Activated CD4-positive, alpha-beta T cell treated with anti-CD3 and anti-CD28 coated beads, Interleukin-2, amount 50 U/mL, for 48 hours (primary cell): Measurements from ENCODE around the gene AFAP1L2.

ENCODE experiments used
- DNase-seq, 2 experiments: peaks; one replicate each; pipeline ENCODE4 v3.0.0-alpha.2; 2020

Gene AFAP1L2

DNA sequence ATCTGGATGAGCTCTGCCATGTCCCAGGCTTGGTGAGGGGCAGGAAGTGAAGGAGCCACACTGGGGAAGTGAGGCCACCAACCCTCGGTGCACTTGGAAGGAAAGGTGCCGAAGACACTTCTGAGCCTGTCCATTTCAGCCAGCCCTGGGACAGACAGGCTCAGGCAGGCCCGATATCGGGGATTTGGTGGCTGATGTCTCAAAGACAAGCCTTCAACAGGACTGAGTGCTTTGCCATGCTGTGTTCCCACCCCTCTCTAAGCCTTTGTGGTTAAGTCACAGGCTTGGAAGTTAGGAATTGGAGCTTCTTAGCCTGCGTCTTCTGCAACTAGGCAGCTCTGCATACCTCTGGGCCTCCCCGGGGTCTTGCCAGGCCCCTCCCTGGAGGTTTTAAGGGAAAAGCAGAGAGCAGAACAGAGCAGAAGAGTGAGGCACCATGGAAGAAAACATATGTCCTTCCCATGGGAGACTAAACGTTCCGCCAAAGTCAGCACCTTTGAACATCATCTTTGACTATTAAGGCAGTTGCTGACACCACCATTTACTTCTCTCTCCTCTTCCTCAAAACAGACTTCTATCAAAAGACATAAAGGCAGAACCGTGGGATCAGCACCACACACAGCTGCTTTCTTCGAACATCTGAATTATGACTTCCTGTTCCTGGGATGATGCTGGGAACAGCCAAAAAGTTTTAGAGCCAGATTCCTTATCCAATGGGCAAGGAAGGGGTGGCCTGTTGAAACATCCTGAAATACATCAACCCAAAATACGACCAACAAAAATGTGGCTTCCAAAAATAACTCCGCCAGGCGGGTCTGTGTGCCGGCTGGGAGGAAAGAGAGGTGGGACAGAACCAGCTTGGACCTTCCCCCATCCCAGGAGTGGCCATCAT, 71.8 kb downstream of the AFAP1L2 start:
- no peak for DNase-seq

- no peak for DNase-seq
Measured at GRCh38 chr10:114329634-114330365, 74.5 kb downstream of the AFAP1L2 start.

GRCh38 chr10:114328874-114329273, 75.4 kb downstream of the AFAP1L2 start:
- DNase-seq: no peak

DNA sequence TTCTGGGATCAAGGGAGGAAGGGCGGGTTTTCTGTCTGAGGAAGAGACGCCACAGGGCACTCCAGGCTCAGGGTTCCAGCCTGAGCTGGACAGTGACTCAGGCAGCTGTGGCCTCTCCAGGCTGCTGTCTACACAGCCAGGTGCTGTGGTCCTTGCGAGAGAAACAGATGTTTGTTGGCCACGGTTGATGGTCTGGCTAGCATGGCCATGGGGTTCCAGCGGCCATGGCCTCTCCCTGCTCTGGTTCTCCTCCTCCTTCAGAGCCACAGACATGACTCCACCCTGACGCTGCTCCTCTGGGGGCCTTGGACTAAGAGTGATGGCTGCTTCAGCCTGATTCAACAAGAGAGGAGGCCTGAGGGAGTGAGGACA, 75.9 kb downstream of the AFAP1L2 start:
- DNase-seq: no peak

DNA sequence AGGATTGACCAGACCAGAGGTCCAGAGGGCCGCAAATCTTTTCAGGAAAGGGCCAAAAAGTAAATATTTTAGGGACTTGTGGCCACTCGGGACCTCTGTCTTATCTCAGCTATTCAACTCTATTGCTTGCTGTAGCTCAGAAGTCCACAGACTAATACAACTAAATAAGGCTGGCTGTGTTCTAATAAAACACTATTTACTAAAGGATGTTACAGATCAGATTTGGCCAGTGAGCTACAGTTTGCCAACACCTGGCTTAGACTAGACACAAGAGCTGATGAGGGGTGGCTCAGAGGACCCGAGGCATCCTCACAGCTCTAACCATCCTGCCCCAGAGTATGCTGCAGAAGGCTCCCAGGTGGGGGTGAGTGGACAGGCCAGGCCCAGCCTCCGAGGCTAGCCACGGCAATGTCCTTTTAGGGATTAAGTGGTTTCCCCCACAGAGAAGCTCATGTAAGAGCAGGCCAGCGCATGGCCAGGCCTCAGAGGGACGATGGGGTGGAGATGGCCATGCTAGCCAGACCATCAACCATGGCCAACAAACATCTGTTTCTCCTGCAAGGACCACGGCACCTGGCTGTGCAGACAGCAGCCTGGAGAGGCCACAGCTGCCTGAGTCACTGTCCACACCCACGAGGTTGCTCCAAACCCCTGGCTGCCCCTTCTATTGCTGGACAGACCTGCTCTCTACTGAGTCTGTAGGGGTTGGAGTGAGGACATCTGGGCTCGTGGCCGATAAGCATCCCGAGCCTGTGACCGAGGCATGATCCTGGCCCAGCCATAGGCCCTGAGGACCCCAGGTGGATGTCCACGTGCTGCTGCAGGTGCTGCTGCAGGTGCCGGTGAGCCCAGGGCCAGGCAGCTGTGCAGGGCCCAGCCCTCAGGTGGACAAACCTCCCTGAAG, 76.5 kb downstream of the AFAP1L2 start:
- no peak for DNase-seq

DNA sequence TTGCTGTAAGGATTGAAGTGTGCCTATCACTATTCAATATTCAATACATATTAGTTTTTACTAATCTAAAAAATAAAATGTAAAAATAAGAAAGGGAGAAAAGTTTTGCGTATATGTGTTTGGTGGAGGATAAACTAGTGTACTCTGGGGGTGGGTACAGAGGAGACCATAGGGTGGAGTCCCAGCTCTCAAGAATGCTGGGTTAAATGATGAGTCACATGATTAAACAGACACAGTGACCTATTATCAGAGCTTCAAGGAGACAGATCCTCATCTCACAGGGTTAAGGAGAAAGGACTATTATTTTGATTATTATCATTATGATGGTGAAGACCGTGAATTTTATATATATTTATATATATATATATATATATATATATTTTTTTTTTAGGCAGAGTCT, 77.5 kb downstream of the AFAP1L2 start:
- no peak for DNase-seq

- no peak for DNase-seq
Measured at GRCh38 chr10:114323023-114323422, 81.3 kb downstream of the AFAP1L2 start.

- no peak for DNase-seq
Measured at GRCh38 chr10:114322344-114322743, 82.0 kb downstream of the AFAP1L2 start.

DNA sequence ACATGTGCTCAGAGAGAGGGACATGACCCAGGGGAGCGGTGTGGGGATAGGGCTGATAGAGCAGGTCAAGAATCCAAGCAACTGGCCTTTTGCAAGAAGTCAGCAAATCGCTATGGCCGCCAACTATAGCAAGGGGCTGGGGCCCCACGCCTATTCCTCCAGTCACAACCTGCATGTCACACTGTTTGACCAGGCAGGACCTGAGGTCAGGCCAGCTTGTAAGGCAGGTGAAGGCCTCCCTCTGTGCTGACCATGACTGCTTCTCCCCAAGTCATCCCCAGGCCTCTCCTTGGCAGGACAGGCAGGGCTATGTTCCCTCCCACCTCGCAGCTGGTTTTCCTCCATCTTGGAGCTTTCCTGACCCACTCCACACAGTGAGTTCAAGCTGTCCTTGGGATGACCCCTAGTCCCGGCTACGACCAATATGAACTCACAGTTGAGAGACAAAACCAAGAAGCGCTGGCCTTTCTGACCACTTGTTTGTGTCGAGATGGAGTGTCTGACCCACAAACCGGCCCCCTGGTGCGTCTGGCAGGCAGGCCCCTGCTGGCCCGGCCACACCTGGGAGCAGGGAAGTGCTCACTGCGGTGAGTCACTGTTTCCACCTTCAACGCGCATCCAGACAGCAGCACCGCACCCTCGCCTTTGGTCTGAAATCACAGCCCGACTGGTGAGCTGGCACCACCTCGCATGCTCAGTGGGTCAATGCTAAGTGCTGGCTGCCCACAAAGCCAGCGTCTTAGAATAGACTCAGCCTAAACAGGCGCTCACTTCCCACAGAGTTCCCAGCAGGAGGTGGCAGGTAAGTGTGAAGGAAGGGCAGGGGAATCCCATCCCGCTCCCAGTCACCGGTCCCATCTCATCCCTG, 83.8 kb downstream of the AFAP1L2 start:
- DNase-seq: no peak

DNA sequence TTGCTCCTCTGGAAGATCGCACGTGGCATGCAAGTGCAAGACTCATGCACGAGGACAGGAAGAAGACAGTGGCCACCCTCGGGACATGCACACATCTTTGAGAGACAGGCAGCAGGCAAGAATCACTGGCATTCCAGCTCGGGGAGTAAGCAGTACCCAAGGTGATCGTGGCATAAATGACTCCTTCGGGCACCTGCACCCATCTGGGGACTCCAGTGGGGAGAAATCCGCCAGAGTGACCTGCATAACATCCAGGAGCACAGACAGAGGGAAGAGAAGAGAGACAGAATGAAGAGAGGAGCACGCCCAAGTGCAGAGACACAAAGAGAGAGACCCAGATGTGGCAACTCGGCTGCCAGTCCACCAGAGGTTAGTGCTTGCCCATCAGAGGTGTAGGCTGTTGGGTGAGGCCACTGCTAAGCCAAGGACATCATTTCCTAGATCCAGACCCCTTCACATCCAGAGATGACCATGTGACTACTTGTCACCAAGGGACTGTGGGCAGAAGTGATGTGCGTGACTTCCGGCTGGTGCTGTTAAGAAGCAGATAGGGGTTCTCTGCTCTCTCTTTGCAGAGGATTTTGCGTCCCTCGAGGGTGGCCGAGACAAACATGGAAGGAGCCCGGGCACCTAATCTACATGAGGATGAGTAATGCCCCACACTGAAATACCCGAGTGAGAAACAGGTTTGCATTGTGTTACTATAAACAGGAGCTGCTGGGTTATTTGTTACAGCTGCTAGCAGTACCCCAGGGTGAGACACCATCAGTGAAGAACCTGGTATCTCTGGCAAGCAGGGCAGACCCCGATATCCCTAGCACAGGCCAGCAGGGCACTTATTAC, 84.7 kb downstream of the AFAP1L2 start:
- no peak for DNase-seq

- no peak for DNase-seq
Measured at GRCh38 chr10:114316744-114317143, 87.6 kb downstream of the AFAP1L2 start.

DNA sequence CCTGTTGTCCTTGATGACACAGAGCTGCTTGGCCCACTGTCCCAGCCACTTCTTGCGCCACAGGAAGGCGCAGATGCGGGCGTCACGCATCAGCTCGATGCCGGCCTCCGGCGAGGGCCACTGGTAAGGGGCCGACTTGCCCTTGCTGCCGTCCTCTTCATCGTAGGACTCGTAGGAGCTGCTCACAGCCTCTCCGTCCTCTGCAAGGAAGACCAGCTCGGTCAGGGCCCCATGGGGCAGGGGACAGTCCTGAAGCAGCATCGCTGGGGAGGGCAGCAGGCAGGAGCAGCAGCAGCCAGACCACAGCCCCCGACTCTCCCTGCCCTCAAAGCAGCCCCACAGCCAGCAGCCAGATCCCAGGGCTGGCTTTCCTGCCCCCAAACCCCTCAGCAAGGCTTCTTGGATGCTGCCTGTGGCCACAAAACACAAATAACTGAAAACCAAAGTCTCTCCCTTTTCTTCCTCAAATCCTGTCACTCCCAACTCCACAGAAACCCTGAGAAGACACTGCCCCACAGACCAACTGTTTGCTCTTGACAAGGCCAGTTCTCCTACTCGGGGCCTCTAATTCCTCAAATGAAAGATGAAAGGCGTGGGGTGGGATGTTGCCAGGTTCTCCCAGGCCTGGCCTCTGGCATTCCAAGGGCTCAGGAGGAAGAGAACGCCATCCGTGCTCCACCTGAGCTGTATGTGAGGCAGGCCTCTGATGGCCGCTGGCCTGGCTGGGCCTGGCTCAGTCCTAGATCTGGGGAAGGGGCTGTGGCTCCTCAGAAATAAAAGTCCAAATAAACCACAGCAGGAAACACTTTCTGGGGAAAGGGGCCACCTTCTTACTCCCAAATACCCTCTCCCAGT, 88.5 kb downstream of the AFAP1L2 start:
- no peak for DNase-seq

DNA sequence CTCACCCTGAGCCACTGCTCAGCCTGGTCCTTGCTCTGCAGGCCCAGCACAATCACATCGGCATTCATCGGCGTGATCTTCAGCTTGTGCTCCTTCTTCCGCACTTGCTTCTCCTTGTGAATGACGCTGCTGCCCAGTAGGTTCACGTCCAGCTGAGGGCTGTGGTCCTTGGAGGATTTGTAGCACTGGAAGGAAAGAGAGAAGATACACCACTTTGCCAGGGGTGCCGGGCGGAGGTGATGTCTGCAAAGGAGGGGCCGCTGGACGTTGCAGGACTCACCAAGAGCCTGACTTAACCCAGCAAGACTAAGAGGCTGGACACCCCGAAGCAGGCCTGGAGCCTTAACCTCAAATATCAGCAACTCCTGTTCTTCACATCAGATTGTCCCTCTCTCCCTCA, 90.4 kb downstream of the AFAP1L2 start:
- DNase-seq: no peak

GRCh38 chr10:114313139-114313538, 91.2 kb downstream of the AFAP1L2 start:
- no peak for DNase-seq

GRCh38 chr10:114311496-114312209, 92.6 kb downstream of the AFAP1L2 start:
- no peak for DNase-seq

DNA sequence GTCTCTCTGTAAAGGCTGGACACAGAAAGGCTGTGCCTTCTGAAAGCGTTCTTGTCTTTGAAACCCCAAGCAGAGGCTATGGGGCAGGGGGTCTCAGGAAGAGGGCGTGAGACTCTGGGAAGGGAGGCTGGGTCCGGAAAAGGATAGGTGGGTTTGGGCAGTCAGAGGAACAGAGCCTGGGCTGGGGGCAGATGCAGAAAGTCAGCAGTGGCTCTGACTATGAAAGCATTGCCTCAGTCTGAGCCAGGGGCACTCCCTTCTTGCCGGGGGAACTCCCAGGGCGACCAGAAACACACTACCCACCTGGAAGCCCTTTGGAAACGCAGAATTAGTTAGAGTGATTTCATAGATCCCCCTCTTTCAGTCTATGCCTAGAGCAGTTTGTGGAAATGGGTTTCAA, 93.3 kb downstream of the AFAP1L2 start:
- no peak for DNase-seq

- no peak for DNase-seq
Measured at GRCh38 chr10:114310346-114310745, 94.0 kb downstream of the AFAP1L2 start.

- no peak for DNase-seq
Measured at GRCh38 chr10:114309364-114309651, 95.0 kb downstream of the AFAP1L2 start.

GRCh38 chr10:114308531-114309363, 95.6 kb downstream of the AFAP1L2 start:
- DNase-seq: no peak
